GM23338 (cell line): ENCODE measurements around the gene UBE2G1. TPM values are rescaled to one million over a fixed set of nuclear protein-coding genes. Genes with fewer than 3 reads are reported as not detected.

Source experiments
- ATAC-seq: fragments of 200-7000 bp; cut with Tn5 transposase; 3 replicates; pipeline ENCODE4 v1.9.1; 2020
- DNase-seq: peaks from one replicate; pipeline ENCODE4 v3.0.0-alpha.2; 2015; ENCODE audit warnings: low spot score
- H2AFZ ChIP-seq: fragments of 200-600 bp; sonication (generic); 2 replicates; pipeline ENCODE4 v1.8.0; 2016; ENCODE audit warnings: antibody characterized with exemption, mild to moderate bottlenecking, moderate library complexity
- H3F3A ChIP-seq: fragments of 200-600 bp; sonication (generic); replicated peaks from 2 replicates; pipeline ENCODE4 v1.8.0; 2017; ENCODE audit warnings: antibody characterized with exemption, mixed run types, low read depth
- H3K27ac ChIP-seq: fragments of 200-600 bp; sonication (generic); 2 replicates; pipeline ENCODE4 v1.6.1; 2016; ENCODE audit warnings: low read depth
- H3K27me3 ChIP-seq: fragments of 200-600 bp; sonication (generic); 2 replicates; pipeline ENCODE4 v1.8.0; 2016; ENCODE audit warnings: mild to moderate bottlenecking, mixed run types, moderate library complexity; ENCODE audit not compliant: insufficient read depth
- H3K36me3 ChIP-seq: fragments of 200-600 bp; sonication (generic); 2 replicates; pipeline ENCODE4 v1.8.0; 2016; ENCODE audit warnings: mild to moderate bottlenecking; ENCODE audit not compliant: insufficient read depth
- H3K4me1 ChIP-seq: fragments of 200-600 bp; sonication (generic); 2 replicates; pipeline ENCODE4 v1.8.0; 2016; ENCODE audit warnings: mild to moderate bottlenecking, moderate library complexity; ENCODE audit not compliant: insufficient read depth
- H3K4me2 ChIP-seq: fragments of 200-600 bp; sonication (generic); 2 replicates; pipeline ENCODE4 v1.7.1; 2017; ENCODE audit warnings: mixed run types
- H3K4me3 ChIP-seq: fragments of 200-600 bp; sonication (generic); 2 replicates; pipeline ENCODE4 v1.6.1; 2016; ENCODE audit warnings: mixed run types
- H3K79me2 ChIP-seq: fragments of 200-600 bp; sonication (generic); replicated peaks from 2 replicates; pipeline ENCODE4 v1.8.0; 2017; ENCODE audit warnings: mild to moderate bottlenecking; ENCODE audit not compliant: insufficient read depth
- H3K9me2 ChIP-seq: fragments of 200-600 bp; sonication (generic); 2 replicates; pipeline ENCODE4 v1.8.0; 2017; ENCODE audit not compliant: insufficient read depth
- H4K20me1 ChIP-seq: fragments of 200-600 bp; sonication (generic); replicated peaks from 2 replicates; pipeline ENCODE4 v1.8.0; 2017; ENCODE audit warnings: mild to moderate bottlenecking; ENCODE audit not compliant: insufficient read depth
- H3K27ac Mint-ChIP-seq: 2 replicates; pipeline ENCODE4 v1.8.0; 2020; ENCODE audit warnings: inconsistent platforms, mild to moderate bottlenecking, moderate library complexity, mixed read lengths
- H3K27me3 Mint-ChIP-seq: 3 replicates; pipeline ENCODE4 v1.8.0; 2022; ENCODE audit warnings: low read depth, mild to moderate bottlenecking, moderate library complexity, mixed read lengths, inconsistent platforms; ENCODE audit not compliant: insufficient read depth, poor library complexity
- H3K36me3 Mint-ChIP-seq: 3 replicates; pipeline ENCODE4 v1.8.0; 2021; ENCODE audit warnings: low read depth, mild to moderate bottlenecking, inconsistent platforms, moderate library complexity, mixed read lengths
- H3K4me1 Mint-ChIP-seq: 3 replicates; pipeline ENCODE4 v1.8.0; 2020; ENCODE audit warnings: mild to moderate bottlenecking, inconsistent platforms, mixed read lengths
- H3K4me3 Mint-ChIP-seq: 3 replicates; pipeline ENCODE4 v1.8.0; 2021; ENCODE audit warnings: moderate library complexity, mild to moderate bottlenecking, inconsistent platforms, mixed read lengths
- H3K9me3 Mint-ChIP-seq: 3 replicates; pipeline ENCODE4 v1.8.0; 2020; ENCODE audit warnings: moderate library complexity, mild to moderate bottlenecking, inconsistent platforms, mixed read lengths
- CTCF ChIP-seq, 2 experiments: fragments of 200-600 bp in 1 of 2; sonication (generic) in 1 of 2; conservative IDR thresholded peaks; 2 replicates each; pipeline versions ENCODE4 v1.5.1 to v1.6.1; 2016 to 2017; ENCODE audit warnings: antibody characterized with exemption in 2 of 2, low read depth in 2 of 2, mild to moderate bottlenecking in 2 of 2, moderate library complexity in 1 of 2
- ETS1 ChIP-seq: IDR thresholded peaks from 2 replicates; pipeline ENCODE4 v1.6.1; 2016; ENCODE audit warnings: antibody characterized with exemption
- REST ChIP-seq: IDR thresholded peaks from one replicate; pipeline ENCODE4 v1.6.1; 2018; ENCODE audit warnings: antibody characterized with exemption; ENCODE audit not compliant: unreplicated experiment
- ZNF331 ChIP-seq: fragments of 250-450 bp; sonication (Bioruptor Pico); IDR thresholded peaks from 2 replicates; pipeline ENCODE4 v1.5.0; 2020; ENCODE audit warnings: low read depth, mild to moderate bottlenecking, moderate library complexity
- ZNF462 ChIP-seq: fragments of 250-450 bp; sonication (Bioruptor Pico); IDR thresholded peaks from 2 replicates; pipeline ENCODE4 v1.5.0; 2020; ENCODE audit warnings: mild to moderate bottlenecking, moderate library complexity
- polyA plus RNA-seq: library from polyadenylated mRNA; unstranded; fragments of >200 nt; fragmentation: Nextera tagmentation; extraction: Ambion mirVana; gene quantifications from 2 replicates; pipeline ENCODE4 v1.2.1, GENCODE V29; 2016
- total RNA-seq: library from RNA; depleted of rRNA; stranded (reverse); fragments of >200 nt; shearing (Covaris generic); gene quantifications from 2 replicates; pipeline ENCODE4 v1.2.3, GENCODE V29; 2014

The UBE2G1 gene
- total and polyA plus RNA-seq, 2 experiments from 2014 or later: 71.9 to 145 TPM

- peak; percentile 51 to 75 for TF ChIP-seq CTCF (conservative IDR thresholded peaks at IDR 0.05; ENCODE audit: low read depth in 2 of 2)
Measured at GRCh38 chr17:4366327-4367063, at the start of gene UBE2G1 (continued).

GRCh38 chr17:4412933-4413831 is 46.7 kb upstream of the UBE2G1 start:
- H3K27ac ChIP-seq: no peak overlapping the region
- DNase-seq (peak; percentile 98), ATAC-seq (peak; percentile 99)
- peaks cover 8% of the 10 kb centered on the region for H3K27me3 Mint-ChIP-seq
- H3K79me2 ChIP-seq: no peaks in the 10 kb centered on the region
- H3K36me3 ChIP-seq: no peaks in the 10 kb centered on the region
- H3K9me2 ChIP-seq: no peaks in the 10 kb centered on the region
- H3F3A ChIP-seq: no peaks in the 10 kb centered on the region; the same call in 1 of the 2 replicates
- no peaks in the 10 kb centered on the region for H3K27me3 ChIP-seq
- peaks cover 6% of the 10 kb centered on the region; the same call in 1 of the 2 replicates for H3K4me1 ChIP-seq
- H3K4me3 ChIP-seq: peak overlapping the region; percentile 23; the same call in 1 of the 2 replicates
- H3K9me3 Mint-ChIP-seq: no peaks in the 10 kb centered on the region
- 0 out of 3 replicates have a peak overlapping the region, but pooled peaks have one; percentile 33 for H3K4me3 Mint-ChIP-seq
- peaks cover 4% of the 10 kb centered on the region; the same call in 2 of the 3 replicates for H3K4me1 Mint-ChIP-seq
- H3K27ac Mint-ChIP-seq: no peak overlapping the region
- H3K36me3 Mint-ChIP-seq: no peaks in the 10 kb centered on the region
- H2AFZ ChIP-seq: peak overlapping the region; percentile 99
- H4K20me1 ChIP-seq: no peaks in the 10 kb centered on the region
- peak overlapping the region; percentile 65 for H3K4me2 ChIP-seq
- TF ChIP-seq REST: no peak
- TF ChIP-seq ETS1: no peak
- TF ChIP-seq ZNF331 (CRISPR knock-in tag): no peak
- TF ChIP-seq CTCF (conservative IDR thresholded peaks at IDR 0.05; ENCODE audit: low read depth in 2 of 2): peak; percentile 94 to 100
- TF ChIP-seq ZNF462 (CRISPR knock-in tag): peak; percentile 79; the same call in 1 of the 2 replicates
